ENCODE results near the gene ARMC7. TPM values are rescaled to one million over a fixed set of nuclear protein-coding genes. Genes with fewer than 3 reads are reported as not detected.
"Not testable (repeated sequence)": the region's sequence is repeated elsewhere in the genome, so short reads cannot be mapped to it uniquely, and the experiment has no call there.

ARMC7 gene
- total and polyA plus RNA-seq, 2 donors (not counting 1 experiment from before 2014, with no cell fraction given) = 10.4 to 15.9 TPM

DNA sequence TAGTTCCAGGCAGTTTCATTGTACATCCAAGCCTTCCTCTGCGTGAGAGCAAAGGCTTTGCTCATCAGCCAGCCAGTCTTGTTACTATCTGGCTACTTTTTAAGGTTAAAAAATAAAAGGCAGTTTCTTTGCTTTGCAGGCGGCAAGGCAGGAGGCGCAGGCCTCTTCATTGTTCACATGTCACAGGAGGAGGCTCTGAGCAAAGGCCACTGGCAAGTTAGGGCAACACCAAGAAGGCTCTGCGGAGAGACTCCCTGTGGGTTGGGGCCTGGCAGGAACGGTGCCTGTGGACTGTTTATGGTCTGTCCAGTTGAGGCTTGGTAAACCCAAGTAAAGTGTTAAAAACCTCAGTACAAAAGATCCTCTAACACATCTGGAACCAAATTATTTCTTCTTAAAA is 25.7 kb downstream of the ARMC7 start:
- Mint-ChIP-seq H3K4me1 (peaks cover 18% of the 10 kb centered on the region), H3K27ac (peak overlapping the region; percentile 63), H3K9me3 (ENCODE audit: insufficient read depth) (no peaks in the 10 kb centered on the region), H3K4me3 (no peak overlapping the region), H3K27me3 (no peaks in the 10 kb centered on the region)
- POLR2A ChIA-PET = interaction anchor here (1.1 kb wide), 1 partner anchor 66 kb away, joined by 3 read pairs; no protein-coding TSS in a partner anchor
- Histone ChIP-seq H4K20me1 (ENCODE audit: control insufficient read depth, insufficient read depth, low read length, poor library complexity, severe bottlenecking) (peaks cover 6% of the 10 kb centered on the region), H3K9ac (ENCODE audit: low read length) (no peak overlapping the region), H3K4me1 (ENCODE audit: control insufficient read depth in 2 of 2, insufficient read depth in 2 of 2, low read length in 2 of 2) (peaks cover 10 to 17% of the 10 kb centered on the region in 2 donors), H3K27me3 (replicated peaks in 1 of 4; ENCODE audit: control extremely low read depth in 1 of 4, control insufficient read depth in 3 of 4, insufficient read depth in 4 of 4, low read length in 3 of 4) (no peaks in the 10 kb centered on the region), H3K9me3 (ENCODE audit: control extremely low read depth in 1 of 3, control insufficient read depth in 2 of 3, insufficient read depth in 1 of 3, low read length in 2 of 3) (no peaks in the 10 kb centered on the region), H3K4me2 (replicated peaks; ENCODE audit: low read depth, low read length, poor library complexity, severe bottlenecking) (no peak overlapping the region), H3K4me3 (ENCODE audit: control extremely low read depth in 1 of 5, extremely low read depth in 1 of 5, insufficient read depth in 1 of 5, low read depth in 2 of 5, low read length in 4 of 5) (no peak overlapping the region), H2AFZ (ENCODE audit: insufficient read depth, low read depth, low read length, poor library complexity, severe bottlenecking) (no peak overlapping the region), H3K79me2 (ENCODE audit: control insufficient read depth, insufficient read depth, low read length) (peaks cover 7% of the 10 kb centered on the region), H3K27ac (ENCODE audit: low read length in 2 of 2) (no peak overlapping the region), H3K36me3 (replicated peaks in 1 of 2; ENCODE audit: control extremely low read depth in 1 of 2, control insufficient read depth in 1 of 2, extremely low read depth in 1 of 2, insufficient read depth in 2 of 2, low read length in 1 of 2) (peaks cover 0 to 5% of the 10 kb centered on the region in 2 experiments)
- CTCF ChIA-PET = no interaction called here
- TF ChIP-seq, protein P1, sequence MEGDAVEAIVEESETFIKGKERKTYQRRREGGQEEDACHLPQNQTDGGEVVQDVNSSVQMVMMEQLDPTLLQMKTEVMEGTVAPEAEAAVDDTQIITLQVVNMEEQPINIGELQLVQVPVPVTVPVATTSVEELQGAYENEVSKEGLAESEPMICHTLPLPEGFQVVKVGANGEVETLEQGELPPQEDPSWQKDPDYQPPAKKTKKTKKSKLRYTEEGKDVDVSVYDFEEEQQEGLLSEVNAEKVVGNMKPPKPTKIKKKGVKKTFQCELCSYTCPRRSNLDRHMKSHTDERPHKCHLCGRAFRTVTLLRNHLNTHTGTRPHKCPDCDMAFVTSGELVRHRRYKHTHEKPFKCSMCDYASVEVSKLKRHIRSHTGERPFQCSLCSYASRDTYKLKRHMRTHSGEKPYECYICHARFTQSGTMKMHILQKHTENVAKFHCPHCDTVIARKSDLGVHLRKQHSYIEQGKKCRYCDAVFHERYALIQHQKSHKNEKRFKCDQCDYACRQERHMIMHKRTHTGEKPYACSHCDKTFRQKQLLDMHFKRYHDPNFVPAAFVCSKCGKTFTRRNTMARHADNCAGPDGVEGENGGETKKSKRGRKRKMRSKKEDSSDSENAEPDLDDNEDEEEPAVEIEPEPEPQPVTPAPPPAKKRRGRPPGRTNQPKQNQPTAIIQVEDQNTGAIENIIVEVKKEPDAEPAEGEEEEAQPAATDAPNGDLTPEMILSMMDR (IDR thresholded peaks at IDR 0.05) = no peak
- no peak for TF ChIP-seq EZH2 (IDR thresholded peaks at IDR 0.05; ENCODE audit: borderline replicate concordance, insufficient read depth, low read depth, low read length, poor library complexity, severe bottlenecking)
- 100% methylated on average over 2 of the region's 5 CpGs for WGBS (ENCODE audit: insufficient coverage)
- ATAC-seq (ENCODE audit: low read depth) (no peak), DNase-seq (no peak)
- intact Hi-C loops (cut with micrococcal nuclease) = no loop called here

DNA sequence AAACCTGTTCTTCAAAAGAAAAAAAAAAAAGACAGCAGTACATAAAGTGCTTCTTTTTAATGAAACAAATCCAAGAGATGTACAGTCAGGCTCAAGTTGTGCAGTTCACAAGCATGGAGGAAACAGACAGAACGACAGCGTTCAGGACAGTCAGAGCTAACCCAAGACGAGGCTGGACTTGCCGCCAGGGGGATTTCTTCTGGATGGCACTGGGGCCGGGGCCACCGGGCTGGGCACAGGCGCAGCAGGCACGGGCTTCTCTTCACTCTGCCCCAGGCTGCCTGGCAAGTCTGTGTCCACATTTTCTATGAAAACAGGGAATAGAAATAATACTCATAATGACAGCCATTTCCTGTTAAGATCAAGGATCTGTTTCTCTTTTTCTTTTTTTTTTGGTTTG is 26.2 kb downstream of the ARMC7 start:
- DNase-seq = no peak
- Histone ChIP-seq H3K4me2 (replicated peaks; ENCODE audit: low read depth, low read length, poor library complexity, severe bottlenecking) (no peak overlapping the region), H3K4me3 (ENCODE audit: control extremely low read depth in 1 of 5, extremely low read depth in 1 of 5, insufficient read depth in 1 of 5, low read depth in 2 of 5, low read length in 4 of 5) (no peak overlapping the region), H3K79me2 (ENCODE audit: control insufficient read depth, insufficient read depth, low read length) (peaks cover 7% of the 10 kb centered on the region), H4K20me1 (ENCODE audit: control insufficient read depth, insufficient read depth, low read length, poor library complexity, severe bottlenecking) (peaks cover under 1% of the 10 kb centered on the region), H2AFZ (ENCODE audit: insufficient read depth, low read depth, low read length, poor library complexity, severe bottlenecking) (no peak overlapping the region), H3K9ac (ENCODE audit: low read length) (no peak overlapping the region), H3K9me3 (ENCODE audit: control extremely low read depth in 1 of 3, control insufficient read depth in 2 of 3, insufficient read depth in 1 of 3, low read length in 2 of 3) (peaks cover 0 to 4% (median 0%) of the 10 kb centered on the region in 3 donors), H3K27ac (ENCODE audit: low read length in 2 of 2) (no peak overlapping the region), H3K36me3 (replicated peaks in 1 of 2; ENCODE audit: control extremely low read depth in 1 of 2, control insufficient read depth in 1 of 2, extremely low read depth in 1 of 2, insufficient read depth in 2 of 2, low read length in 1 of 2) (peaks cover 0 to 3% of the 10 kb centered on the region in 2 experiments), H3K27me3 (replicated peaks in 1 of 4; ENCODE audit: control extremely low read depth in 1 of 4, control insufficient read depth in 3 of 4, insufficient read depth in 4 of 4, low read length in 3 of 4) (no peaks in the 10 kb centered on the region), H3K4me1 (ENCODE audit: control insufficient read depth in 2 of 2, insufficient read depth in 2 of 2, low read length in 2 of 2) (peaks cover 12 to 18% of the 10 kb centered on the region in 2 donors)
- TF ChIP-seq EZH2 (IDR thresholded peaks at IDR 0.05; ENCODE audit: borderline replicate concordance, insufficient read depth, low read depth, low read length, poor library complexity, severe bottlenecking) = no peak
- TF ChIP-seq, protein P1 (IDR thresholded peaks at IDR 0.05) = no peak
- H3K4me3 Mint-ChIP-seq = no peak overlapping the region
- peak overlapping the region; percentile 63 for H3K27ac Mint-ChIP-seq
- peaks cover 19% of the 10 kb centered on the region for H3K4me1 Mint-ChIP-seq
- CTCF ChIA-PET = no interaction called here
- 94% methylated on average over 4 of the region's 8 CpGs for WGBS (ENCODE audit: insufficient coverage)
- intact Hi-C loops (cut with micrococcal nuclease) = no loop called here
- no peaks in the 10 kb centered on the region for H3K27me3 Mint-ChIP-seq
- no peaks in the 10 kb centered on the region for H3K9me3 Mint-ChIP-seq (ENCODE audit: insufficient read depth)
- POLR2A ChIA-PET = interaction anchor here (0.7 kb wide), 1 partner anchor 9 kb away, joined by 4 read pairs; no protein-coding TSS in a partner anchor
- no peak for ATAC-seq (ENCODE audit: low read depth)

DNA sequence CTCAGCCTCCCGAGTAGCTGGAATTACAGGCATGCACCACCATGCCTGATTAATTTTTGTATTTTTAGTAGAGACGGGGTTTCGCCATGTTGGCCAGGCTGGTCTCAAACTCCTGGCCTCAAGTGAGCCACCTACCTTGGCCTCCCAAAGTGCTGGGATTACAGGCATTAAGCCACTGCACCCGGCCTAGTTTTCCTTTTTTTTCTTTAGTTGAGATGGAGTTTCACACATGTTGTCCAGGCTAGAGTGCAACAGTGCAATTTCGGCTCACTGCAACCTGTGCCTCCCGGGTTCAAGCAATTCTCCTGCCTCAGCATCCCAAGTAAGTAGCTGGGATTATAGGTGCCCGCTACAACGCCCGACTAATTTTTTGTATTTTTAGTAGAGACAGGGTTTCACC is 28.0 kb downstream of the ARMC7 start:
- H3K4me3 Mint-ChIP-seq; H3K4me3 ChIP-seq (ENCODE audit: control extremely low read depth in 1 of 5, extremely low read depth in 1 of 5, insufficient read depth in 1 of 5, low read depth in 2 of 5, low read length in 4 of 5); H3K4me2 ChIP-seq (replicated peaks; ENCODE audit: low read depth, low read length, poor library complexity, severe bottlenecking); H3K27me3 ChIP-seq (replicated peaks in 1 of 4; ENCODE audit: control extremely low read depth in 1 of 4, control insufficient read depth in 3 of 4, insufficient read depth in 4 of 4, low read length in 3 of 4); intact Hi-C loops (cut with micrococcal nuclease); ATAC-seq (ENCODE audit: low read depth); H3K9me3 Mint-ChIP-seq (ENCODE audit: insufficient read depth); H4K20me1 ChIP-seq (ENCODE audit: control insufficient read depth, insufficient read depth, low read length, poor library complexity, severe bottlenecking); H3K9ac ChIP-seq (ENCODE audit: low read length); H3K27ac Mint-ChIP-seq; H3K27me3 Mint-ChIP-seq; H3K27ac ChIP-seq (ENCODE audit: low read length in 2 of 2); H3K36me3 ChIP-seq (replicated peaks in 1 of 2; ENCODE audit: control extremely low read depth in 1 of 2, control insufficient read depth in 1 of 2, extremely low read depth in 1 of 2, insufficient read depth in 2 of 2, low read length in 1 of 2); H3K79me2 ChIP-seq (ENCODE audit: control insufficient read depth, insufficient read depth, low read length); H2AFZ ChIP-seq (ENCODE audit: insufficient read depth, low read depth, low read length, poor library complexity, severe bottlenecking); H3K9me3 ChIP-seq (ENCODE audit: control extremely low read depth in 1 of 3, control insufficient read depth in 2 of 3, insufficient read depth in 1 of 3, low read length in 2 of 3); DNase-seq: not testable (repeated sequence)
- POLR2A ChIA-PET = interaction anchor here (1.1 kb wide), 1 partner anchor 24 kb away, joined by 3 read pairs; no protein-coding TSS in a partner anchor
- 92% methylated on average over 5 of the region's 9 CpGs for WGBS (ENCODE audit: insufficient coverage)
- H3K4me1 ChIP-seq (ENCODE audit: control insufficient read depth in 2 of 2, insufficient read depth in 2 of 2, low read length in 2 of 2) = peaks cover 14 to 15% of the 10 kb centered on the region in 2 donors
- H3K4me1 Mint-ChIP-seq = peaks cover 16% of the 10 kb centered on the region
- CTCF ChIA-PET = interaction anchor here (0.6 to 1.3 kb wide), 4 partner anchors 24 to 73 kb away, joined by 3 to 8 read pairs (median 3); no protein-coding TSS in a partner anchor

All from B cell (primary cell).